ENCODE measurements around the gene COA1. TPM values are rescaled to one million over a fixed set of nuclear protein-coding genes. Genes with fewer than 3 reads are reported as not detected.

The COA1 gene
- total and polyA plus RNA-seq, 2 experiments from 2014 or later: 53.4 to 59.5 TPM

GRCh38 chr7:43747328-43748105 lies 18.2 kb upstream of the COA1 start:
- Histone ChIP-seq H3K9me3 (ENCODE audit: low read depth) (no peaks in the 10 kb centered on the region), H2AFZ (no peak overlapping the region), H3K27me3 (replicated peaks; ENCODE audit: insufficient read depth) (no peaks in the 10 kb centered on the region), H3K4me3 (no peak overlapping the region), H3K9me2 (ENCODE audit: insufficient read depth) (no peaks in the 10 kb centered on the region), H3K36me3 (ENCODE audit: low read depth) (no peaks in the 10 kb centered on the region), H3K4me1 (ENCODE audit: insufficient read depth) (no peaks in the 10 kb centered on the region), H3K9ac (no peak overlapping the region), H3K79me2 (ENCODE audit: insufficient read depth) (no peaks in the 10 kb centered on the region), H4K20me1 (ENCODE audit: insufficient read depth) (no peaks in the 10 kb centered on the region), H3K4me2 (ENCODE audit: unreplicated experiment) (no peak overlapping the region), H3F3A (ENCODE audit: insufficient read depth) (no peaks in the 10 kb centered on the region), H3K27ac (no peak overlapping the region)
- TF ChIP-seq EZH2 (IDR thresholded peaks at IDR 0.05; ENCODE audit: insufficient read depth, poor library complexity, severe bottlenecking): no peak
- no peak for TF ChIP-seq EZH2phosphoT487 (IDR thresholded peaks at IDR 0.05; ENCODE audit: insufficient read depth, low read depth)
- 67 to 69% methylated on average over 9 of the region's 9 CpGs for WGBS, 2 experiments (ENCODE audit: low coverage in 1 of 2, low lambda C conversion rate in 2 of 2, missing lambda C conversion rate in 2 of 2)
- in situ Hi-C loops (cut with MboI): no loop called here
- no peak for DNase-seq

GRCh38 chr7:43742692-43743091 lies 13.4 kb upstream of the COA1 start:
- no peak overlapping the region for H3K4me2 ChIP-seq (ENCODE audit: unreplicated experiment)
- no peaks in the 10 kb centered on the region for H3K36me3 ChIP-seq (ENCODE audit: low read depth)
- no peaks in the 10 kb centered on the region for H3K27me3 ChIP-seq (replicated peaks; ENCODE audit: insufficient read depth)
- H3F3A ChIP-seq (ENCODE audit: insufficient read depth): no peaks in the 10 kb centered on the region
- H2AFZ ChIP-seq: no peak overlapping the region
- TF ChIP-seq EZH2 (IDR thresholded peaks at IDR 0.05; ENCODE audit: insufficient read depth, poor library complexity, severe bottlenecking): no peak
- TF ChIP-seq EZH2phosphoT487 (IDR thresholded peaks at IDR 0.05; ENCODE audit: insufficient read depth, low read depth): no peak
- no peaks in the 10 kb centered on the region for H3K79me2 ChIP-seq (ENCODE audit: insufficient read depth)
- no peaks in the 10 kb centered on the region for H3K9me3 ChIP-seq (ENCODE audit: low read depth)
- no peak overlapping the region for H3K27ac ChIP-seq
- H3K4me3 ChIP-seq: no peak overlapping the region
- in situ Hi-C loops (cut with MboI): no loop called here
- H4K20me1 ChIP-seq (ENCODE audit: insufficient read depth): no peaks in the 10 kb centered on the region
- no peaks in the 10 kb centered on the region for H3K9me2 ChIP-seq (ENCODE audit: insufficient read depth)
- H3K9ac ChIP-seq: no peak overlapping the region
- H3K4me1 ChIP-seq (ENCODE audit: insufficient read depth): no peaks in the 10 kb centered on the region
- no peak for DNase-seq

GRCh38 chr7:43737467-43738127 lies 8.3 kb upstream of the COA1 start:
- H3K4me3 ChIP-seq: no peak overlapping the region
- H4K20me1 ChIP-seq (ENCODE audit: insufficient read depth): no peaks in the 10 kb centered on the region
- no peaks in the 10 kb centered on the region for H3K9me2 ChIP-seq (ENCODE audit: insufficient read depth)
- no peak overlapping the region for H3K4me2 ChIP-seq (ENCODE audit: unreplicated experiment)
- 81 to 89% methylated on average over 6 of the region's 6 CpGs for WGBS, 2 experiments (ENCODE audit: low coverage in 1 of 2, low lambda C conversion rate in 2 of 2, missing lambda C conversion rate in 2 of 2)
- DNase-seq: no peak
- H3K27ac ChIP-seq: no peak overlapping the region
- H3K79me2 ChIP-seq (ENCODE audit: insufficient read depth): no peaks in the 10 kb centered on the region
- H3K9me3 ChIP-seq (ENCODE audit: low read depth): no peaks in the 10 kb centered on the region
- no peaks in the 10 kb centered on the region for H3K27me3 ChIP-seq (replicated peaks; ENCODE audit: insufficient read depth)
- in situ Hi-C loops (cut with MboI): no loop called here
- TF ChIP-seq EZH2 (IDR thresholded peaks at IDR 0.05; ENCODE audit: insufficient read depth, poor library complexity, severe bottlenecking) (no peak), EZH2phosphoT487 (IDR thresholded peaks at IDR 0.05; ENCODE audit: insufficient read depth, low read depth) (no peak)
- no peaks in the 10 kb centered on the region for H3F3A ChIP-seq (ENCODE audit: insufficient read depth)
- H2AFZ ChIP-seq: no peak overlapping the region
- no peaks in the 10 kb centered on the region for H3K4me1 ChIP-seq (ENCODE audit: insufficient read depth)
- no peak overlapping the region for H3K9ac ChIP-seq
- no peaks in the 10 kb centered on the region for H3K36me3 ChIP-seq (ENCODE audit: low read depth)

GRCh38 chr7:43735802-43736603 lies 6.7 kb upstream of the COA1 start:
- Histone ChIP-seq H3K27ac (no peak overlapping the region), H2AFZ (no peak overlapping the region), H3K4me1 (ENCODE audit: insufficient read depth) (no peaks in the 10 kb centered on the region), H3K79me2 (ENCODE audit: insufficient read depth) (no peaks in the 10 kb centered on the region), H3K36me3 (ENCODE audit: low read depth) (no peaks in the 10 kb centered on the region), H3K4me3 (no peak overlapping the region), H3K9ac (no peak overlapping the region), H3K9me2 (ENCODE audit: insufficient read depth) (no peaks in the 10 kb centered on the region), H3F3A (ENCODE audit: insufficient read depth) (no peaks in the 10 kb centered on the region), H4K20me1 (ENCODE audit: insufficient read depth) (no peaks in the 10 kb centered on the region), H3K4me2 (ENCODE audit: unreplicated experiment) (no peak overlapping the region), H3K27me3 (replicated peaks; ENCODE audit: insufficient read depth) (no peaks in the 10 kb centered on the region), H3K9me3 (ENCODE audit: low read depth) (no peaks in the 10 kb centered on the region)
- in situ Hi-C loops (cut with MboI): no loop called here
- TF ChIP-seq EZH2 (IDR thresholded peaks at IDR 0.05; ENCODE audit: insufficient read depth, poor library complexity, severe bottlenecking): no peak
- no peak for TF ChIP-seq EZH2phosphoT487 (IDR thresholded peaks at IDR 0.05; ENCODE audit: insufficient read depth, low read depth)
- WGBS, 2 experiments (ENCODE audit: low coverage in 1 of 2, low lambda C conversion rate in 2 of 2, missing lambda C conversion rate in 2 of 2): 69 to 79% methylated on average over 2 of the region's 2 CpGs
- no peak for DNase-seq
